HTERT RPE-1 (cell line): ENCODE data around the gene ZNF606.
"Not testable (repeated sequence)": the region's sequence is repeated elsewhere in the genome, so short reads cannot be mapped to it uniquely, and the experiment has no call there.

ENCODE experiments used
- in situ Hi-C: fragments of 300-500 bp; cut with MboI; formaldehyde crosslinking; loops from 4 replicates; pipeline ENCODE4 v1.14.3; 2020; ENCODE audit warnings: low sequenced_read_pairs

Gene ZNF606

GRCh38 chr19:58014141-58014540, 11.5 kb upstream of the ZNF606 start:
- in situ Hi-C loops, result no loop called here

GRCh38 chr19:58010507-58010906, 7.9 kb upstream of the ZNF606 start:
- in situ Hi-C loops, result no loop called here

GRCh38 chr19:58009666-58010301, 7.2 kb upstream of the ZNF606 start:
- in situ Hi-C loops, result no loop called here

- in situ Hi-C loops, result no loop called here
Observed at GRCh38 chr19:58009301-58009665, 6.7 kb upstream of the ZNF606 start.

- in situ Hi-C loops, result not testable (repeated sequence)
Observed at GRCh38 chr19:58008877-58009276, 6.3 kb upstream of the ZNF606 start.

- in situ Hi-C loops, result no loop called here
Observed at GRCh38 chr19:58007285-58007684, 4.7 kb upstream of the ZNF606 start.

- in situ Hi-C loops, result no loop called here
Observed at GRCh38 chr19:58003174-58003828, 681 bp upstream of the ZNF606 start.

GRCh38 chr19:58001895-58002369, 688 bp downstream of the ZNF606 start:
- in situ Hi-C loops, result no loop called here

- in situ Hi-C loops, result no loop called here
Observed at GRCh38 chr19:58000677-58001076, 1.9 kb downstream of the ZNF606 start.

GRCh38 chr19:57992841-57993240, 9.8 kb downstream of the ZNF606 start:
- in situ Hi-C loops, result no loop called here

- in situ Hi-C loops, result no loop called here
Observed at GRCh38 chr19:57978586-57979289, 23.9 kb downstream of the ZNF606 start.

- in situ Hi-C loops, result no loop called here
Observed at GRCh38 chr19:57974434-57974833, 28.2 kb downstream of the ZNF606 start, which contains the start of gene C19orf18. Gene C19orf18 (minus strand): TSS chr19:57974534. CDS start chr19:57974432, 102 bp downstream.

- in situ Hi-C loops, result no loop called here
Observed at GRCh38 chr19:57964761-57965160, 37.9 kb downstream of the ZNF606 start.

GRCh38 chr19:57961785-57962184, 40.8 kb downstream of the ZNF606 start:
- in situ Hi-C loops, result no loop called here

- in situ Hi-C loops, result no loop called here
Observed at GRCh38 chr19:57954996-57955395, 47.6 kb downstream of the ZNF606 start.

- in situ Hi-C loops, result no loop called here
Observed at GRCh38 chr19:57949702-57950101, 52.9 kb downstream of the ZNF606 start.

- in situ Hi-C loops, result no loop called here
Observed at GRCh38 chr19:57949296-57949695, 53.3 kb downstream of the ZNF606 start.

GRCh38 chr19:57947419-57948134, 55.0 kb downstream of the ZNF606 start, which contains the start of gene ZNF256:
Gene ZNF256 (minus strand): TSS chr19:57947706. CDS start chr19:57947474, 232 bp downstream.
- in situ Hi-C loops, result no loop called here

GRCh38 chr19:57947088-57947418, 55.6 kb downstream of the ZNF606 start:
- in situ Hi-C loops, result no loop called here

- in situ Hi-C loops, result no loop called here
Observed at GRCh38 chr19:57946316-57946715, 56.3 kb downstream of the ZNF606 start.

- in situ Hi-C loops, result no loop called here
Observed at GRCh38 chr19:57941593-57941992, 61.0 kb downstream of the ZNF606 start.
